GM21576 (cell line): Measurements from ENCODE around the gene LZTS3.
"Not testable (repeated sequence)": the region's sequence is repeated elsewhere in the genome, so short reads cannot be mapped to it uniquely, and the experiment has no call there.

ENCODE experiments used
- ATAC-seq: cut with Tn5 transposase; IDR thresholded peaks from one replicate; pipeline ENCODE4 v1.9.1; 2021; ENCODE audit warnings: mild to moderate bottlenecking, moderate library complexity; ENCODE audit not compliant: unreplicated experiment

The LZTS3 gene

GRCh38 chr20:3168829-3169590 lies 4.3 kb downstream of the LZTS3 start:
- no peak for ATAC-seq

GRCh38 chr20:3168079-3168828 lies 5.1 kb downstream of the LZTS3 start:
- no peak for ATAC-seq

GRCh38 chr20:3167738-3168078 lies 5.6 kb downstream of the LZTS3 start:
- ATAC-seq = no peak

- ATAC-seq = no peak
Measured at GRCh38 chr20:3166913-3167342, 6.4 kb downstream of the LZTS3 start.

GRCh38 chr20:3166338-3166912 lies 6.9 kb downstream of the LZTS3 start:
- no peak for ATAC-seq

- no peak for ATAC-seq
Measured at GRCh38 chr20:3165473-3166337, 7.6 kb downstream of the LZTS3 start.

- no peak for ATAC-seq
Measured at GRCh38 chr20:3164763-3165410, 8.5 kb downstream of the LZTS3 start.

- ATAC-seq = no peak
Measured at GRCh38 chr20:3164043-3164762, 9.1 kb downstream of the LZTS3 start.

GRCh38 chr20:3163099-3164042 lies 10.0 kb downstream of the LZTS3 start:
- no peak for ATAC-seq

- ATAC-seq = no peak
Measured at GRCh38 chr20:3162080-3162611, 11.2 kb downstream of the LZTS3 start.

GRCh38 chr20:3161316-3162079 lies 11.9 kb downstream of the LZTS3 start:
- ATAC-seq = no peak

- ATAC-seq = no peak
Measured at GRCh38 chr20:3160418-3160817, 12.9 kb downstream of the LZTS3 start.

- no peak for ATAC-seq
Measured at GRCh38 chr20:3158968-3159431, 14.3 kb downstream of the LZTS3 start.

- ATAC-seq = no peak
Measured at GRCh38 chr20:3157817-3158216, 15.5 kb downstream of the LZTS3 start.

GRCh38 chr20:3156811-3157619 lies 16.3 kb downstream of the LZTS3 start:
- ATAC-seq = peak; percentile 61

GRCh38 chr20:3152057-3152644 lies 21.2 kb downstream of the LZTS3 start:
- ATAC-seq = not testable (repeated sequence)
